22Rv1 (cell line): ENCODE measurements around the gene SLC9A7.

ENCODE experiments used
- CTCF ChIP-seq: fragments of 450-650 bp; IDR thresholded peaks from 2 replicates; pipeline ENCODE4 v1.5.1; 2017; ENCODE audit warnings: mild to moderate bottlenecking
- ZFX ChIP-seq: fragments of 450-650 bp; IDR thresholded peaks from 2 replicates; pipeline ENCODE4 v1.6.1; 2017; ENCODE audit warnings: antibody characterized with exemption, borderline replicate concordance

- no peak for TF ChIP-seq CTCF
- TF ChIP-seq ZFX: no peak
These were observed 131.9 kb downstream of the SLC9A7 start for GRCh38 chrX:46627062-46627461.
